PC-3 (cell line): ENCODE measurements around the gene SLC12A3. TPM values are rescaled to one million over a fixed set of nuclear protein-coding genes. Genes with fewer than 3 reads are reported as not detected.

Experiments used
- ATAC-seq: fragments of 200-7000 bp; cut with Tn5 transposase; 2 replicates; pipeline ENCODE4 v1.9.1; 2020; ENCODE audit warnings: mild to moderate bottlenecking, moderate library complexity
- BruUV-seq: library from RNA; stranded (reverse); fragments of 400-500 nt; replicated peaks from 2 replicates; lab custom pipeline; 2021; lab: Mats Ljungman, UMichigan
- CTCF ChIA-PET: fragments of 300-600 bp; sonication (Branson Sonifier 250); formaldehyde crosslinking; loops from one replicate; lab custom pipeline; 2022; ENCODE audit warnings: antibody characterized with exemption; lab: Charles Lee
- POLR2A ChIA-PET: fragments of 300-600 bp; sonication (Branson Sonifier 250); formaldehyde crosslinking; loops from one replicate; lab custom pipeline; 2022; ENCODE audit warnings: antibody characterized with exemption; ENCODE audit not compliant: unreplicated experiment; lab: Charles Lee
- DNase-seq: peaks from one replicate; pipeline ENCODE4 v3.0.0-alpha.2; 2015
- H2AFZ ChIP-seq: fragments of 300-600 bp; sonication (generic); 2 replicates; pipeline ENCODE4 v1.6.0; 2016; ENCODE audit warnings: antibody characterized with exemption, low read length
- H3F3A ChIP-seq: fragments of 300-600 bp; sonication (generic); one replicate; pipeline ENCODE4 v1.6.0; 2017; ENCODE audit warnings: antibody characterized with exemption, low read length, control low read depth, mild to moderate bottlenecking; ENCODE audit not compliant: unreplicated experiment
- H3K27ac ChIP-seq: fragments of 300-600 bp; sonication (generic); 2 replicates; pipeline ENCODE4 v1.5.1; 2016; ENCODE audit warnings: mild to moderate bottlenecking, low read length
- H3K27me3 ChIP-seq: fragments of 300-600 bp; sonication (generic); 2 replicates; pipeline ENCODE4 v1.6.1; 2016; ENCODE audit warnings: low read length, mixed read lengths
- H3K36me3 ChIP-seq: fragments of 300-600 bp; sonication (generic); 2 replicates; pipeline ENCODE4 v1.6.1; 2016; ENCODE audit warnings: low read depth, mixed run types, low read length, mixed read lengths
- H3K4me1 ChIP-seq: fragments of 300-600 bp; sonication (generic); 2 replicates; pipeline ENCODE4 v1.5.1; 2016; ENCODE audit warnings: low read length; ENCODE audit not compliant: insufficient read depth
- H3K4me2 ChIP-seq: fragments of 300-600 bp; sonication (generic); 2 replicates; pipeline ENCODE4 v1.6.0; 2016; ENCODE audit warnings: low read length
- H3K4me3 ChIP-seq: fragments of 300-600 bp; sonication (generic); 2 replicates; pipeline ENCODE4 v1.5.1; 2016; ENCODE audit warnings: mild to moderate bottlenecking, low read length, mixed read lengths
- H3K79me2 ChIP-seq: fragments of 300-600 bp; sonication (generic); 2 replicates; pipeline ENCODE4 v1.6.1; 2017; ENCODE audit warnings: low read length, mixed read lengths
- H3K9ac ChIP-seq: fragments of 300-600 bp; sonication (generic); 2 replicates; pipeline ENCODE4 v1.6.0; 2016; ENCODE audit warnings: mild to moderate bottlenecking, low read length
- H3K9me2 ChIP-seq: fragments of 300-600 bp; sonication (generic); replicated peaks from 2 replicates; pipeline ENCODE4 v1.6.1; 2016; ENCODE audit warnings: mixed run types, low read length, mixed read lengths
- H3K9me3 ChIP-seq: fragments of 300-600 bp; sonication (generic); 2 replicates; pipeline ENCODE4 v1.6.1; 2016; ENCODE audit warnings: low read length, mixed read lengths
- H4K20me1 ChIP-seq: fragments of 300-600 bp; sonication (generic); 2 replicates; pipeline ENCODE4 v1.6.1; 2016; ENCODE audit warnings: low read length, mixed read lengths
- EZH2 ChIP-seq: fragments of 300-600 bp; sonication (generic); IDR thresholded peaks from one replicate; pipeline ENCODE4 v1.6.1; 2017; ENCODE audit warnings: antibody characterized with exemption, mild to moderate bottlenecking, low read length; ENCODE audit not compliant: unreplicated experiment
- EZH2phosphoT487 ChIP-seq: fragments of 300-600 bp; sonication (generic); IDR thresholded peaks from 2 replicates; pipeline ENCODE4 v1.6.1; 2018; ENCODE audit warnings: mild to moderate bottlenecking, antibody characterized with exemption, low read length, borderline replicate concordance
- intact Hi-C: fragments of 100-400 bp; cut with micrococcal nuclease; formaldehyde crosslinking; loops from 2 replicates; pipeline ENCODE4 v1.9.0; 2023
- total RNA-seq: library from RNA; depleted of rRNA; stranded (reverse); fragments of >200 nt; gene quantifications from 2 replicates; pipeline ENCODE4 v1.2.3, GENCODE V29; 2014
- TF ChIP-seq, protein P1 (sequence below): fragments of 300-600 bp; sonication (generic); conservative IDR thresholded peaks from 2 replicates; pipeline ENCODE4 v1.5.1; 2017; ENCODE audit warnings: antibody characterized with exemption, low read depth, mild to moderate bottlenecking, low read length

The SLC12A3 gene
- total RNA-seq, 1 experiment from 2014 or later = not detected

DNA sequence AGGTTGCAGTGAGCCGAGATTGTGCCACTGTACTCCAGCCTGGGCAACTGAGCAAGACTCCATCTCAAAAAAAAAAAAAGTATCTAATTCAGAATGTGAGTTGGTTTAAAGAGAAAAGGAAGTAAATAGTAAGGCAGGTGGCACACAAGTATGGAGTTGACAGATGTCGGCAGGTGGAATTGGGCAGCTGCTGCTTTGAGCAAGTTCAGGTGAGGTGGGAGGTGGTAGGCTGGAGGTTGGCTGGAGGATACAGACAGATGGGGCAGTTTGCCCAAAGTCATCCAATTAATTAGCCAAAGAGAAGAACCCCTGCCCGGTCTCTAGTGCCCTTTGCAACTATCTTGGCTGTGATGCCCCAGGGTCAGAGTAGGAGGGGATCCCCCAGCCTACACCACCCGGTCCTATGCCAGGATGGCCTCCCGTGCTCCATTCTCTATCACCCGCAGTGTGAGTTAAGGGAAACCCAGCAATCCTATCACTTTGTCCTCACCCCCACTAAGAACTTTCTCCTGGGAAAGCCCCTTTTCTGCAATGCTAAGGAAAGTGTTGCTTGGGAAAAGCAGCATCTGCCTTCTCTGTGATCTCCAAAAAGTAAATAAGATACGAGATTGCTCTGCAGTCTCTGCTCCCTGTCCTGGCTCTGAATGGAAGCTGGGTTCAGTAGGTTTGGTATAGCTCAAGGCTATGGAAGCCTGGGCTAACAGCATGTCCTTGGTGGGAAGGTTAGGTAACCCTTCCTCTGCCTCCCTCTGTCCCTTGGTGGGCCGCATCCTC, 32.2 kb downstream of the SLC12A3 start:
- CTCF ChIA-PET = no interaction called here

GRCh38 chr16:56898847-56899246, 33.8 kb downstream of the SLC12A3 start:
- no peaks in the 10 kb centered on the region for H3K9me2 ChIP-seq

More for the DNA sequence above, 32.2 kb downstream of the SLC12A3 start:
- Histone ChIP-seq H3K9me2 (no peaks in the 10 kb centered on the region), H2AFZ (no peak overlapping the region), H3K4me1 (no peaks in the 10 kb centered on the region), H3K9me3 (no peaks in the 10 kb centered on the region), H3K4me3 (no peak overlapping the region), H3K27ac (no peak overlapping the region), H3K9ac (no peak overlapping the region), H4K20me1 (no peaks in the 10 kb centered on the region), H3K27me3 (no peaks in the 10 kb centered on the region), H3K4me2 (no peak overlapping the region), H3K36me3 (no peaks in the 10 kb centered on the region), H3F3A (no peaks in the 10 kb centered on the region), H3K79me2 (no peaks in the 10 kb centered on the region)
- POLR2A ChIA-PET = no interaction called here
- TF ChIP-seq, protein P1, sequence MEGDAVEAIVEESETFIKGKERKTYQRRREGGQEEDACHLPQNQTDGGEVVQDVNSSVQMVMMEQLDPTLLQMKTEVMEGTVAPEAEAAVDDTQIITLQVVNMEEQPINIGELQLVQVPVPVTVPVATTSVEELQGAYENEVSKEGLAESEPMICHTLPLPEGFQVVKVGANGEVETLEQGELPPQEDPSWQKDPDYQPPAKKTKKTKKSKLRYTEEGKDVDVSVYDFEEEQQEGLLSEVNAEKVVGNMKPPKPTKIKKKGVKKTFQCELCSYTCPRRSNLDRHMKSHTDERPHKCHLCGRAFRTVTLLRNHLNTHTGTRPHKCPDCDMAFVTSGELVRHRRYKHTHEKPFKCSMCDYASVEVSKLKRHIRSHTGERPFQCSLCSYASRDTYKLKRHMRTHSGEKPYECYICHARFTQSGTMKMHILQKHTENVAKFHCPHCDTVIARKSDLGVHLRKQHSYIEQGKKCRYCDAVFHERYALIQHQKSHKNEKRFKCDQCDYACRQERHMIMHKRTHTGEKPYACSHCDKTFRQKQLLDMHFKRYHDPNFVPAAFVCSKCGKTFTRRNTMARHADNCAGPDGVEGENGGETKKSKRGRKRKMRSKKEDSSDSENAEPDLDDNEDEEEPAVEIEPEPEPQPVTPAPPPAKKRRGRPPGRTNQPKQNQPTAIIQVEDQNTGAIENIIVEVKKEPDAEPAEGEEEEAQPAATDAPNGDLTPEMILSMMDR = no peak
- TF ChIP-seq EZH2 = no peak
- no peak for TF ChIP-seq EZH2phosphoT487
- no TSS peak for BruUV-seq
- ATAC-seq = no peak
- intact Hi-C loops = no loop called here
- DNase-seq = no peak

GRCh38 chr16:56903866-56904265, 38.9 kb downstream of the SLC12A3 start:
- no peaks in the 10 kb centered on the region for H4K20me1 ChIP-seq
- intact Hi-C loops = no loop called here
- no peak overlapping the region for H2AFZ ChIP-seq
- H3K36me3 ChIP-seq = no peaks in the 10 kb centered on the region
- ATAC-seq (no peak), DNase-seq (no peak)
- no peak for TF ChIP-seq EZH2phosphoT487
- H3K4me1 ChIP-seq = no peaks in the 10 kb centered on the region
- no TSS peak for BruUV-seq
- H3K9me3 ChIP-seq = no peaks in the 10 kb centered on the region
- no peaks in the 10 kb centered on the region for H3F3A ChIP-seq
- no peaks in the 10 kb centered on the region for H3K79me2 ChIP-seq
- H3K4me2 ChIP-seq = no peak overlapping the region
- CTCF ChIA-PET = no interaction called here
- no peak overlapping the region for H3K4me3 ChIP-seq
- H3K27me3 ChIP-seq = peaks cover 7% of the 10 kb centered on the region; the same call in 1 of the 2 replicates
- no peak overlapping the region for H3K27ac ChIP-seq
- H3K9ac ChIP-seq = no peak overlapping the region
- no peaks in the 10 kb centered on the region for H3K9me2 ChIP-seq
- POLR2A ChIA-PET = no interaction called here

More at GRCh38 chr16:56898847-56899246, 33.8 kb downstream of the SLC12A3 start:
- no peaks in the 10 kb centered on the region for H3K4me1 ChIP-seq
- H3K27ac ChIP-seq = no peak overlapping the region
- ATAC-seq (no peak), DNase-seq (no peak)
- ChIA-PET CTCF (no interaction called here), POLR2A (no interaction called here)
- H3K4me3 ChIP-seq = no peak overlapping the region
- no peaks in the 10 kb centered on the region for H3K27me3 ChIP-seq
- no peaks in the 10 kb centered on the region for H3K9me3 ChIP-seq
- no peaks in the 10 kb centered on the region for H3K36me3 ChIP-seq
- no peak overlapping the region for H3K4me2 ChIP-seq
- H2AFZ ChIP-seq = no peak overlapping the region
- H3K9ac ChIP-seq = no peak overlapping the region
- TF ChIP-seq, protein P1 = no peak
- TF ChIP-seq EZH2phosphoT487 = no peak
- TF ChIP-seq EZH2 = no peak
- H3K79me2 ChIP-seq = no peaks in the 10 kb centered on the region
- no peaks in the 10 kb centered on the region for H3F3A ChIP-seq
- intact Hi-C loops = no loop called here
- no TSS peak for BruUV-seq
- H4K20me1 ChIP-seq = no peaks in the 10 kb centered on the region
